WTC11 (cell line): ENCODE measurements around the gene ATXN1L. TPM values are rescaled to one million over a fixed set of nuclear protein-coding genes. Genes with fewer than 3 reads are reported as not detected.
"Not testable (repeated sequence)": the region's sequence is repeated elsewhere in the genome, so short reads cannot be mapped to it uniquely, and the experiment has no call there.

ENCODE experiments used
- ATAC-seq: fragments of 200-7000 bp; cut with Tn5 transposase; 2 replicates; pipeline ENCODE4 v1.10.0; 2021; ENCODE audit warnings: mild to moderate bottlenecking, moderate library complexity
- CTCF ChIA-PET: fragments of 300-600 bp; sonication (Branson Sonifier 250); formaldehyde crosslinking; loops from one replicate; lab custom pipeline; 2021; ENCODE audit warnings: antibody characterized with exemption; lab: Charles Lee
- POLR2A ChIA-PET: fragments of 350-600 bp; sonication (Branson Sonifier 250); formaldehyde crosslinking; loops from one replicate; lab custom pipeline; 2021; ENCODE audit warnings: antibody characterized with exemption; lab: Charles Lee
- DNase-seq: peaks from one replicate; pipeline ENCODE4 v3.0.0; 2021; ENCODE audit warnings: low spot score
- H3K27ac Mint-ChIP-seq: 2 replicates; pipeline ENCODE4 v1.8.0; 2021; ENCODE audit warnings: mixed read lengths
- H3K27me3 Mint-ChIP-seq: 2 replicates; pipeline ENCODE4 v1.8.0; 2021; ENCODE audit warnings: low read depth, mild to moderate bottlenecking, moderate library complexity, mixed read lengths
- H3K36me3 Mint-ChIP-seq: 2 replicates; pipeline ENCODE4 v1.8.0; 2021; ENCODE audit warnings: mixed read lengths
- H3K4me1 Mint-ChIP-seq: 2 replicates; pipeline ENCODE4 v1.8.0; 2022; ENCODE audit warnings: mixed read lengths
- H3K4me3 Mint-ChIP-seq: 2 replicates; pipeline ENCODE4 v1.8.0; 2021; ENCODE audit warnings: mild to moderate bottlenecking, moderate library complexity, mixed read lengths
- H3K9me3 Mint-ChIP-seq: 2 replicates; pipeline ENCODE4 v1.8.0; 2021; ENCODE audit warnings: mixed read lengths
- CREB1 ChIP-seq: sonication (generic); formaldehyde crosslinking; IDR thresholded peaks from 2 replicates; pipeline ENCODE4 v1.8.0; 2023; ENCODE audit warnings: mild to moderate bottlenecking, missing genetic modification reagents
- HMGA2 ChIP-seq: fragments of 250-450 bp; sonication (Bioruptor Pico); IDR thresholded peaks from 2 replicates; pipeline ENCODE4 v1.4.0; 2021; ENCODE audit warnings: mild to moderate bottlenecking, moderate library complexity
- JAZF1 ChIP-seq: fragments of 250-450 bp; sonication (Bioruptor Pico); IDR thresholded peaks from 2 replicates; pipeline ENCODE4 v1.9.0; 2021; ENCODE audit warnings: moderate library complexity, mild to moderate bottlenecking, inconsistent platforms
- ZBTB21 ChIP-seq: sonication (generic); formaldehyde crosslinking; IDR thresholded peaks from 2 replicates; pipeline ENCODE4 v1.8.1; 2023; ENCODE audit warnings: mild to moderate bottlenecking, missing genetic modification reagents, borderline replicate concordance
- ZNF317 ChIP-seq: sonication (generic); formaldehyde crosslinking; IDR thresholded peaks from 2 replicates; pipeline ENCODE4 v1.8.1; 2023; ENCODE audit warnings: low read depth, mild to moderate bottlenecking, moderate library complexity, missing genetic modification reagents, borderline replicate concordance
- total RNA-seq: library from RNA; stranded (reverse); gene quantifications from 3 replicates; pipeline ENCODE4 v1.2.3, GENCODE V29; 2021
- TF ChIP-seq, protein P1 (sequence below): sonication (generic); formaldehyde crosslinking; IDR thresholded peaks from 2 replicates; pipeline ENCODE4 v1.8.1; 2022; ENCODE audit warnings: low read depth, missing genetic modification reagents, borderline replicate concordance
- TF ChIP-seq, protein P2 (sequence below): fragments of 250-450 bp; sonication (Bioruptor Pico); IDR thresholded peaks from 2 replicates; pipeline ENCODE4 v2.1.2; 2022; ENCODE audit warnings: mild to moderate bottlenecking, moderate library complexity
- TF ChIP-seq, protein P3 (sequence below): sonication (generic); formaldehyde crosslinking; IDR thresholded peaks from 2 replicates; pipeline ENCODE4 v1.8.1; 2023; ENCODE audit warnings: mild to moderate bottlenecking, missing genetic modification reagents, moderate library complexity
- TF ChIP-seq, protein P4 (sequence below): sonication (generic); formaldehyde crosslinking; IDR thresholded peaks from 2 replicates; pipeline ENCODE4 v1.8.0; 2023; ENCODE audit warnings: mild to moderate bottlenecking, missing genetic modification reagents
- TF ChIP-seq, protein P5 (sequence below): fragments of 250-450 bp; sonication (Bioruptor Pico); IDR thresholded peaks from 2 replicates; pipeline ENCODE4 v1.9.0; 2021; ENCODE audit warnings: mild to moderate bottlenecking
- TF ChIP-seq, protein P6 (sequence below): sonication (generic); formaldehyde crosslinking; IDR thresholded peaks from 2 replicates; pipeline ENCODE4 v1.8.0; 2022; ENCODE audit warnings: missing genetic modification reagents

Gene ATXN1L
- total RNA-seq, 1 experiment from 2014 or later: 23.2 TPM

DNA sequence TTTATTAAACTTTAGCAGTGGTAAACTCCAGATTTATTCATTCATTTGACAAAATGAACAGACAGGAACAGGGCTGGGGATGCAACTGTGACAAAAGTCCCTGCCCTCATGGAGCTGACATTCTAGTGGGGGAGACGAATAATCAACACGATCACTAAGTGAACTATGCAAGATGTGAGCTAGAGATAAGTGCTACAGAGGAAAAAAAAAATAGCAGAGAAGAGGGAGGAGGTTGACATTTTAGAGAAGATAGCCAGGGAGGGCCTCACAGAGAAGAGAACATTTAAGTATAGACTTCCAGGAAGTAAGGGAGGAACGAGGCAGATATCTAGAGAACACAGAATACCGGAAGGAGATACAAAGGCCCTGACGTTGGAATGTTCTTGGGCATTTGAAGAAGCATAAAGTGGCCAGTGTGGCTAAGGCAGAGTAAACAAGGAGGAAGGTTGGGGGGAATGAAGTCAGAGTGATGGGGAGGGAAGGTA lies 19.2 kb upstream of the ATXN1L start (continued):
- TF ChIP-seq, protein P1, sequence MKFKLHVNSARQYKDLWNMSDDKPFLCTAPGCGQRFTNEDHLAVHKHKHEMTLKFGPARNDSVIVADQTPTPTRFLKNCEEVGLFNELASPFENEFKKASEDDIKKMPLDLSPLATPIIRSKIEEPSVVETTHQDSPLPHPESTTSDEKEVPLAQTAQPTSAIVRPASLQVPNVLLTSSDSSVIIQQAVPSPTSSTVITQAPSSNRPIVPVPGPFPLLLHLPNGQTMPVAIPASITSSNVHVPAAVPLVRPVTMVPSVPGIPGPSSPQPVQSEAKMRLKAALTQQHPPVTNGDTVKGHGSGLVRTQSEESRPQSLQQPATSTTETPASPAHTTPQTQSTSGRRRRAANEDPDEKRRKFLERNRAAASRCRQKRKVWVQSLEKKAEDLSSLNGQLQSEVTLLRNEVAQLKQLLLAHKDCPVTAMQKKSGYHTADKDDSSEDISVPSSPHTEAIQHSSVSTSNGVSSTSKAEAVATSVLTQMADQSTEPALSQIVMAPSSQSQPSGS (CRISPR knock-in tag): no peak
- TF ChIP-seq, protein P2, sequence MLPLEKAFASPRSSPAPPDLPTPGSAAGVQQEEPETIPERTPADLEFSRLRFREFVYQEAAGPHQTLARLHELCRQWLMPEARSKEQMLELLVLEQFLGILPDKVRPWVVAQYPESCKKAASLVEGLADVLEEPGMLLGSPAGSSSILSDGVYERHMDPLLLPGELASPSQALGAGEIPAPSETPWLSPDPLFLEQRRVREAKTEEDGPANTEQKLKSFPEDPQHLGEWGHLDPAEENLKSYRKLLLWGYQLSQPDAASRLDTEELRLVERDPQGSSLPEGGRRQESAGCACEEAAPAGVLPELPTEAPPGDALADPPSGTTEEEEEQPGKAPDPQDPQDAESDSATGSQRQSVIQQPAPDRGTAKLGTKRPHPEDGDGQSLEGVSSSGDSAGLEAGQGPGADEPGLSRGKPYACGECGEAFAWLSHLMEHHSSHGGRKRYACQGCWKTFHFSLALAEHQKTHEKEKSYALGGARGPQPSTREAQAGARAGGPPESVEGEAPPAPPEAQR (CRISPR knock-in tag): no peak
- no peak for TF ChIP-seq HMGA2 (CRISPR knock-in tag)
- no peak for TF ChIP-seq CREB1
- TF ChIP-seq ZNF317 (CRISPR knock-in tag): no peak
- no peak for TF ChIP-seq ZBTB21
- TF ChIP-seq, all 79 proteins: peak for 0

DNA sequence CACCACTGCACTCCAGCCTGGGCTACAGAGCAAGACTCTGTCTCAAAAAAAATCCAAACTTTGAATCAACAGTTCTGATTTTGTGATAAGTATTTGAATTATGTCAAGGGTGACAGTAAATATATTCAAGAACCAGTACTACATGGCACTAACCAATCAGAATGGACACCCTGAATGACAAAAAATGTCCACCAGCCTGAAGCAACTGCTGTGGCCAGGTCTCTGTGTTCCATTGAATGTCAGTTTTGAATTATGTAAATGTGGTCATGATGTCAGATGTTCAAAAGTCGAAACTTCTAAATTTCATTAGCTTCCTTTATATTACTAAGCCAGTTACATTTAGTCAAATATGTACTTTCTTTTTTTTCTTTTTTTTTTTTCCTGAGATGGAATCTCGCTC lies 15.4 kb upstream of the ATXN1L start:
- POLR2A ChIA-PET: no interaction called here
- Mint-ChIP-seq H3K36me3 (no peaks in the 10 kb centered on the region), H3K4me3 (no peak overlapping the region), H3K27me3 (peaks cover 14% of the 10 kb centered on the region), H3K4me1 (no peaks in the 10 kb centered on the region), H3K9me3 (no peaks in the 10 kb centered on the region; the same call in 1 of the 2 replicates), H3K27ac (no peak overlapping the region)
- DNase-seq: no peak
- CTCF ChIA-PET: no interaction called here
- TF ChIP-seq JAZF1 (CRISPR knock-in tag): no peak
- TF ChIP-seq, protein P3, sequence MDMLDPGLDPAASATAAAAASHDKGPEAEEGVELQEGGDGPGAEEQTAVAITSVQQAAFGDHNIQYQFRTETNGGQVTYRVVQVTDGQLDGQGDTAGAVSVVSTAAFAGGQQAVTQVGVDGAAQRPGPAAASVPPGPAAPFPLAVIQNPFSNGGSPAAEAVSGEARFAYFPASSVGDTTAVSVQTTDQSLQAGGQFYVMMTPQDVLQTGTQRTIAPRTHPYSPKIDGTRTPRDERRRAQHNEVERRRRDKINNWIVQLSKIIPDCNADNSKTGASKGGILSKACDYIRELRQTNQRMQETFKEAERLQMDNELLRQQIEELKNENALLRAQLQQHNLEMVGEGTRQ (CRISPR knock-in tag): no peak
- TF ChIP-seq, protein P4, sequence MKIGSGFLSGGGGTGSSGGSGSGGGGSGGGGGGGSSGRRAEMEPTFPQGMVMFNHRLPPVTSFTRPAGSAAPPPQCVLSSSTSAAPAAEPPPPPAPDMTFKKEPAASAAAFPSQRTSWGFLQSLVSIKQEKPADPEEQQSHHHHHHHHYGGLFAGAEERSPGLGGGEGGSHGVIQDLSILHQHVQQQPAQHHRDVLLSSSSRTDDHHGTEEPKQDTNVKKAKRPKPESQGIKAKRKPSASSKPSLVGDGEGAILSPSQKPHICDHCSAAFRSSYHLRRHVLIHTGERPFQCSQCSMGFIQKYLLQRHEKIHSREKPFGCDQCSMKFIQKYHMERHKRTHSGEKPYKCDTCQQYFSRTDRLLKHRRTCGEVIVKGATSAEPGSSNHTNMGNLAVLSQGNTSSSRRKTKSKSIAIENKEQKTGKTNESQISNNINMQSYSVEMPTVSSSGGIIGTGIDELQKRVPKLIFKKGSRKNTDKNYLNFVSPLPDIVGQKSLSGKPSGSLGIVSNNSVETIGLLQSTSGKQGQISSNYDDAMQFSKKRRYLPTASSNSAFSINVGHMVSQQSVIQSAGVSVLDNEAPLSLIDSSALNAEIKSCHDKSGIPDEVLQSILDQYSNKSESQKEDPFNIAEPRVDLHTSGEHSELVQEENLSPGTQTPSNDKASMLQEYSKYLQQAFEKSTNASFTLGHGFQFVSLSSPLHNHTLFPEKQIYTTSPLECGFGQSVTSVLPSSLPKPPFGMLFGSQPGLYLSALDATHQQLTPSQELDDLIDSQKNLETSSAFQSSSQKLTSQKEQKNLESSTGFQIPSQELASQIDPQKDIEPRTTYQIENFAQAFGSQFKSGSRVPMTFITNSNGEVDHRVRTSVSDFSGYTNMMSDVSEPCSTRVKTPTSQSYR (CRISPR knock-in tag): no peak
- TF ChIP-seq, protein P5, sequence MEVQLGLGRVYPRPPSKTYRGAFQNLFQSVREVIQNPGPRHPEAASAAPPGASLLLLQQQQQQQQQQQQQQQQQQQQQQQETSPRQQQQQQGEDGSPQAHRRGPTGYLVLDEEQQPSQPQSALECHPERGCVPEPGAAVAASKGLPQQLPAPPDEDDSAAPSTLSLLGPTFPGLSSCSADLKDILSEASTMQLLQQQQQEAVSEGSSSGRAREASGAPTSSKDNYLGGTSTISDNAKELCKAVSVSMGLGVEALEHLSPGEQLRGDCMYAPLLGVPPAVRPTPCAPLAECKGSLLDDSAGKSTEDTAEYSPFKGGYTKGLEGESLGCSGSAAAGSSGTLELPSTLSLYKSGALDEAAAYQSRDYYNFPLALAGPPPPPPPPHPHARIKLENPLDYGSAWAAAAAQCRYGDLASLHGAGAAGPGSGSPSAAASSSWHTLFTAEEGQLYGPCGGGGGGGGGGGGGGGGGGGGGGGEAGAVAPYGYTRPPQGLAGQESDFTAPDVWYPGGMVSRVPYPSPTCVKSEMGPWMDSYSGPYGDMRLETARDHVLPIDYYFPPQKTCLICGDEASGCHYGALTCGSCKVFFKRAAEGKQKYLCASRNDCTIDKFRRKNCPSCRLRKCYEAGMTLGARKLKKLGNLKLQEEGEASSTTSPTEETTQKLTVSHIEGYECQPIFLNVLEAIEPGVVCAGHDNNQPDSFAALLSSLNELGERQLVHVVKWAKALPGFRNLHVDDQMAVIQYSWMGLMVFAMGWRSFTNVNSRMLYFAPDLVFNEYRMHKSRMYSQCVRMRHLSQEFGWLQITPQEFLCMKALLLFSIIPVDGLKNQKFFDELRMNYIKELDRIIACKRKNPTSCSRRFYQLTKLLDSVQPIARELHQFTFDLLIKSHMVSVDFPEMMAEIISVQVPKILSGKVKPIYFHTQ: no peak
- TF ChIP-seq, protein P6, sequence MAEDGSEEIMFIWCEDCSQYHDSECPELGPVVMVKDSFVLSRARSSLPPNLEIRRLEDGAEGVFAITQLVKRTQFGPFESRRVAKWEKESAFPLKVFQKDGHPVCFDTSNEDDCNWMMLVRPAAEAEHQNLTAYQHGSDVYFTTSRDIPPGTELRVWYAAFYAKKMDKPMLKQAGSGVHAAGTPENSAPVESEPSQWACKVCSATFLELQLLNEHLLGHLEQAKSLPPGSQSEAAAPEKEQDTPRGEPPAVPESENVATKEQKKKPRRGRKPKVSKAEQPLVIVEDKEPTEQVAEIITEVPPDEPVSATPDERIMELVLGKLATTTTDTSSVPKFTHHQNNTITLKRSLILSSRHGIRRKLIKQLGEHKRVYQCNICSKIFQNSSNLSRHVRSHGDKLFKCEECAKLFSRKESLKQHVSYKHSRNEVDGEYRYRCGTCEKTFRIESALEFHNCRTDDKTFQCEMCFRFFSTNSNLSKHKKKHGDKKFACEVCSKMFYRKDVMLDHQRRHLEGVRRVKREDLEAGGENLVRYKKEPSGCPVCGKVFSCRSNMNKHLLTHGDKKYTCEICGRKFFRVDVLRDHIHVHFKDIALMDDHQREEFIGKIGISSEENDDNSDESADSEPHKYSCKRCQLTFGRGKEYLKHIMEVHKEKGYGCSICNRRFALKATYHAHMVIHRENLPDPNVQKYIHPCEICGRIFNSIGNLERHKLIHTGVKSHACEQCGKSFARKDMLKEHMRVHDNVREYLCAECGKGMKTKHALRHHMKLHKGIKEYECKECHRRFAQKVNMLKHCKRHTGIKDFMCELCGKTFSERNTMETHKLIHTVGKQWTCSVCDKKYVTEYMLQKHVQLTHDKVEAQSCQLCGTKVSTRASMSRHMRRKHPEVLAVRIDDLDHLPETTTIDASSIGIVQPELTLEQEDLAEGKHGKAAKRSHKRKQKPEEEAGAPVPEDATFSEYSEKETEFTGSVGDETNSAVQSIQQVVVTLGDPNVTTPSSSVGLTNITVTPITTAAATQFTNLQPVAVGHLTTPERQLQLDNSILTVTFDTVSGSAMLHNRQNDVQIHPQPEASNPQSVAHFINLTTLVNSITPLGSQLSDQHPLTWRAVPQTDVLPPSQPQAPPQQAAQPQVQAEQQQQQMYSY: no peak
- no peak for ATAC-seq

DNA sequence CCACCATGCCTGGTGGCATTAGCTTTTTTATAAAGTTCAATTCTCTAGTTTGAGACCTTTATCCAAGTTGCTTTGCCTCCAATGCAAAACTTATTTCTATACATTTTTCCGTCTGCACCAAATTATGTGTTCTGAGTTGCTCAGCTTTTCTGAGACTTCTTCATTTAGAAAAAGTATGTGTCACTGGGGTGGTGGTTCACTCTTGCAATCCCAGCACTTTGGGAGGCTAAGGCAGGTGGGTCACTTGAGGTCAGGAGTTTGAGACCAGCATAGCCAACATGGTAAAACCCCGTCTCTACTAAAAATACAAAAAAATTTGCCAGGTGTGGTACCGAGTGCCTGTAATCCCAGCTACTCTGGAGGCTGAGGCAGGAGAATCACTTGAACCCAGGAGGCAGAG lies 14.1 kb upstream of the ATXN1L start:
- H3K4me1 Mint-ChIP-seq, H3K27ac Mint-ChIP-seq, ATAC-seq, POLR2A ChIA-PET, H3K36me3 Mint-ChIP-seq, CTCF ChIA-PET, H3K9me3 Mint-ChIP-seq, H3K4me3 Mint-ChIP-seq, DNase-seq: not testable (repeated sequence)
- peaks cover 14% of the 10 kb centered on the region for H3K27me3 Mint-ChIP-seq

DNA sequence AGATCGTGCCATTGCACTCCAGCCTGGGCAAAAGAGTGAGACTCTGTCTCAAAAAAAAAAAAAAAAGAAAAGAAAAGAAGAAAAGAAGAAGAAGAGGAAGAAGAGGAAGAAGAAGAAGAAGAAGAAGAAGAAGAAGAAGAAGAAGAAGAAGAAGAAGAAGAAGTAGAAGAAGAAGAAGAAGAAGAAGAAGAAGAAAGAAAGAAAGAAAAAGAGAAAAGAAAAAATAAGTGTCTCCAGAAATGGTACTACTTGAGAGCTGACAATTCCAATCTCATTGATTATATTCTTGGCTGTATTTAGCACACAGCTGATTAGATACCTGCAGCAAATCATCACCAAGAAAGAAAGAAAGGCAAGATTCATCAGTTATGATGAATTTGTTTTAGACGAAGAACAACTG lies 13.7 kb upstream of the ATXN1L start:
- not testable (repeated sequence) for ATAC-seq
- POLR2A ChIA-PET: interaction anchor here (0.6 kb wide), 1 partner anchor 732 kb away, joined by 5 read pairs; no protein-coding TSS in a partner anchor

More for the DNA sequence above, 13.7 kb upstream of the ATXN1L start:
- H3K4me3 Mint-ChIP-seq, H3K4me1 Mint-ChIP-seq, CTCF ChIA-PET, DNase-seq, H3K9me3 Mint-ChIP-seq, H3K36me3 Mint-ChIP-seq, H3K27ac Mint-ChIP-seq: not testable (repeated sequence)
- H3K27me3 Mint-ChIP-seq: peaks cover 14% of the 10 kb centered on the region
